ENCODE results near the gene IGFBP4.

IGFBP4 gene

DNA sequence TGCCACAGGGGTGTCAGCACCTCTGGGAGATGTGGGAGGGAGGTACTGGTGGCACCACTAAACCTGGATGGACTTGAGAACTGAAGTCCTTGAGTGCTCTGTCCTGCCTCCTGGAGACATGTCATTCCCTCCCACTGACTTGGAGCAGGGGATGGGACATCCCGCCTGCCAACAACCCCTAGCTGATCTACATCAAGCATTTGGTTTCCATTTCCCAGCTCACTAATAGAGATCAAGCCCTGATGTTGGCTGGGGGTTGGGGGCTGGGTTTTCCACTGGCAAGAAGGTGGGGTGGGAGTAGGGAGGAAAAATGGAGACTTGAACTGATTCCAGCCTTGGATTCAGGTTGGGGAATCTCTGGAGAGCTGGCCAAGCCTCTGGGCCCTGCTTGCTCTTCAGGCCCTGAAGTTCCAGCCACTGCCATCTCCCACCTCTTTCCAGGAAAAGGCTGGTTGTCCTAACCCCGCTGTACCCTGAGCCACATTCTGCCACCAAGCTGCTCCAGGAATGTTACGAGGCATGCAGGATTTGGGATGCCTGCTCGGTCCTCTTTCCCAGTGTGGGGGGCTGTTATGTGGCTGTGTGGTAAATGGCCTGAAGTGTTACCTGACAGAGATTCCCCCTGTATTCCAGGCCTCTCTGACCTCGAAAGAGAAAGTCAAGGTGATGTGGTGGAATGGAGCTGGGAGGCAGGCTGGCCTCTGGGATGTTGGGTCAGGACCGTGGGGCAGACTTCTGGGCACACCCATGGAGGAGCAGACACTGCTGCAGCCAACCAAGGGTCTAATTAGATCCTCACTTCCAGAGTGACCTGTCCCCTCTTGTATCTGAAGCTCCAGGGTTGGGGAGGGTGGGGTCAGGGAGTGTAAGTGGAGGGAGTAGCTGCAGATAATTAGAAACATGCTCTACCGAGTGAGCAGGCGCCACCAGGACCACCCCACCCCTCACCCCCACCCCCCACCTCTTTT, 16.7 kb downstream of the IGFBP4 start:
- CTCF ChIA-PET: interaction anchor here (0.8 to 1.1 kb wide), 3 partner anchors 11 to 98 kb away, joined by 3 to 4 read pairs (median 3); no protein-coding TSS in a partner anchor
- peaks cover 0 to 3% (median 0%) of the 10 kb centered on the region in 5 experiments for H3K27me3 ChIP-seq (replicated peaks in 2 of 5; ENCODE audit: control insufficient read depth in 4 of 5, insufficient read depth in 5 of 5, low read length in 4 of 5)
- H3K4me1 ChIP-seq (ENCODE audit: control extremely low read depth in 1 of 4, control insufficient read depth in 4 of 4, insufficient read depth in 4 of 4, low read length in 3 of 4): no peaks in the 10 kb centered on the region
- POLR2A ChIA-PET: interaction anchor here (0.6 kb wide), 1 partner anchor 252 kb away, joined by 4 read pairs; no protein-coding TSS in a partner anchor
- H3K36me3 ChIP-seq (ENCODE audit: control insufficient read depth in 4 of 4, insufficient read depth in 4 of 4, low read length in 3 of 4): no peaks in the 10 kb centered on the region
- DNase-seq: no peak
- H3K4me3 ChIP-seq (ENCODE audit: control insufficient read depth in 1 of 7, extremely low read depth in 1 of 7, insufficient read depth in 4 of 7, low read depth in 2 of 7, low read length in 6 of 7): no peak overlapping the region
- WGBS (ENCODE audit: insufficient coverage): 100% methylated on average over 4 of the region's 8 CpGs
- H3K27ac ChIP-seq (ENCODE audit: insufficient read depth in 1 of 2, low read depth in 1 of 2, low read length in 2 of 2, poor library complexity in 1 of 2, severe bottlenecking in 2 of 2): no peak overlapping the region
- no peaks in the 10 kb centered on the region for H3K9me3 ChIP-seq (ENCODE audit: control extremely low read depth in 1 of 5, control insufficient read depth in 4 of 5, insufficient read depth in 2 of 5, low read depth in 1 of 5, low read length in 4 of 5)

DNA sequence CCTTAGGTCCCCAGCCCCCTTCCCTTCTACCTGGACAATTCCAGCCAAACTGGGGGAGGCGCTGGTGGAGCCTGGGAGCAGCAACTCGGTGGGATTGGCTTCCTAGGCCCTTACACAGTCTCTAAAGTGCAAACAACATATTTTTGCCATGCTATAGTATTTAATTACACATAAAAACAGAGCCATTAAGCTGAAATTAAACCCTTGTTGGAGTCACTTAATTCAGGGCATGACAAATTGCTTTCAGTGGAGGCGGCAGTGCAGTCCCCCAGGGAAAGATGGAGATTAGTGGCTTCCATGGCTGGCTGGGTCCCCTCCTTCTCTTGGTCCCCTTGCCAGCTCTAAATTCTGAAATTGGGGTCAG, 17.3 kb downstream of the IGFBP4 start:
- H3K9me3 ChIP-seq (ENCODE audit: control extremely low read depth in 1 of 5, control insufficient read depth in 4 of 5, insufficient read depth in 2 of 5, low read depth in 1 of 5, low read length in 4 of 5): no peaks in the 10 kb centered on the region
- H3K4me3 ChIP-seq (ENCODE audit: control insufficient read depth in 1 of 7, extremely low read depth in 1 of 7, insufficient read depth in 4 of 7, low read depth in 2 of 7, low read length in 6 of 7): no peak overlapping the region
- H3K36me3 ChIP-seq (ENCODE audit: control insufficient read depth in 4 of 4, insufficient read depth in 4 of 4, low read length in 3 of 4): no peaks in the 10 kb centered on the region
- no peak overlapping the region for H3K27ac ChIP-seq (ENCODE audit: insufficient read depth in 1 of 2, low read depth in 1 of 2, low read length in 2 of 2, poor library complexity in 1 of 2, severe bottlenecking in 2 of 2)
- WGBS (ENCODE audit: insufficient coverage): 86% methylated on average over 1 of the region's 3 CpGs
- peaks cover 0 to 3% (median 0%) of the 10 kb centered on the region in 5 experiments for H3K27me3 ChIP-seq (replicated peaks in 2 of 5; ENCODE audit: control insufficient read depth in 4 of 5, insufficient read depth in 5 of 5, low read length in 4 of 5)
- no peaks in the 10 kb centered on the region for H3K4me1 ChIP-seq (ENCODE audit: control extremely low read depth in 1 of 4, control insufficient read depth in 4 of 4, insufficient read depth in 4 of 4, low read length in 3 of 4)
- POLR2A ChIA-PET: no interaction called here
- no peak for DNase-seq
- CTCF ChIA-PET: interaction anchor here (0.8 to 1.5 kb wide), 3 partner anchors 8 to 97 kb away, joined by 4 to 5 read pairs (median 5); no protein-coding TSS in a partner anchor

DNA sequence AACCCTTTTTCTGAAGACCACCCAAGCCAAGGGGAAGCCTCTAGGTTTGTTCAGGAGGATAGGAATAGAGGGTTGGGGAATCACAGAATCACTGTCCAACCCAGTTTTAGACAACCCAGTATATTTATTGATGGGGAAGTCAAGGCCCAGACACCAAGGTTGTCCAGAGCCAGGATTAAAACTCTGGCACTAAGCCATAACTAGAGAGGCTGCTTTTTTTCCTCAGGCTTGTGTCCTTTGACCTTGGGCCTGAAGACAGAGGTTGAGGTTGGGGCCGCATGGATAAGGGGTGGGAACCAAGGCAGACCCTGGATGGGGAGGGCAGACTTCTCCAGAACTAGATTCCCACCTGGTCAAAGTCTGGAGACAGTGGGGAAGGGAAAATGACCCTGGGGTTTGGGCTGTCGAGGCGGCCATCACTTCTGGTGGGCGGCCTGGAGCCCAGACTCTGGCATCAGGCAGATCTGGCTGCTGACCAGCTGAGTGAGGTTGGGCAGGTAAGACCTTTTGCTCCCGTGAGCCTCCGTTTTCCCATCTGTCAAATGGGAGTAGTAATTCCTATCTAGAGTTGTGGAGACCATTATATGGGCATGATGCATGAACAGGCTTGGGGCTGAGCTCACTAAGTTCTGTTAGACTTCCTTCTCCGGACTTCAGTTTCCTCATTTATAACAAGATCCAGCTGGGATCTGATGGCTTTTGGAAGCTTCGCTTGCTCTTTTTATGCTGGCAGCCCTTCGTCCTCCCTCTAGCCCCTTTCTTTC, 17.9 kb downstream of the IGFBP4 start:
- CTCF ChIA-PET: interaction anchor here (0.8 to 1.6 kb wide), 5 partner anchors 9 to 98 kb away, joined by 3 to 5 read pairs (median 4); no protein-coding TSS in a partner anchor

DNA sequence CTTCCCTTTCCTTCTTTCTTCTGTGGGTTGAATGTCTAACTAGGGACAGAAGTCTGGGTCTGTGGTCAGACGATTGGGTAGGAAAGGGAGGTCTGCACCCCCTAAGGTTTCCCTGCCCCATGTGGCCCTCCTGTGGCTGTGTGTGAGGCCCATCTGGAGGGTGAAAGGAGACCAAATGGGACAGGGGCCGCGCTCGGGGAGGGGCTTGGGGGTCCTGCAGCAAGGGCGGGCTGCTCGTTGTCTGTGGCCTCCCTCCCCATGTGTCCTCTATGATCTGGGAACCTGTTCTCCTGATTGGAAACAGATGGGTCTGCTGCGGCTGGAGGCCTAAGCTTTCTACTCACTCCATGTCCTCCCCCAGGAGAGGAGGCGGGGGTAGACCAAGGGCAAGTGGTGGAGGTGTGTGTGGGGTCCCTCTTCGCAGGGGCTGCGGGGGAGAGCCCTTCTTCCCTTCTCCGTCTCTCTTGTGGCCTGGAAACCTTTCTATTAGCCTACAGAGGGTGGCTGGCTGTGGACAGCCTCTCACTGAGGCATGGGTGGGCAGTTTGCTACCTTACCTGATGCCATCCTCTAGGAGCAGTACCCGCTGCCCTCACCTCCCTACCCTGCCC, 18.6 kb downstream of the IGFBP4 start:
- Histone ChIP-seq H3K4me3 (ENCODE audit: control insufficient read depth in 1 of 7, extremely low read depth in 1 of 7, insufficient read depth in 4 of 7, low read depth in 2 of 7, low read length in 6 of 7) (no peak overlapping the region), H3K9me3 (ENCODE audit: control extremely low read depth in 1 of 5, control insufficient read depth in 4 of 5, insufficient read depth in 2 of 5, low read depth in 1 of 5, low read length in 4 of 5) (no peaks in the 10 kb centered on the region), H3K27me3 (replicated peaks in 2 of 5; ENCODE audit: control insufficient read depth in 4 of 5, insufficient read depth in 5 of 5, low read length in 4 of 5) (no peaks in the 10 kb centered on the region), H3K4me1 (ENCODE audit: control extremely low read depth in 1 of 4, control insufficient read depth in 4 of 4, insufficient read depth in 4 of 4, low read length in 3 of 4) (no peaks in the 10 kb centered on the region), H3K36me3 (ENCODE audit: control insufficient read depth in 4 of 4, insufficient read depth in 4 of 4, low read length in 3 of 4) (no peaks in the 10 kb centered on the region), H3K27ac (ENCODE audit: insufficient read depth in 1 of 2, low read depth in 1 of 2, low read length in 2 of 2, poor library complexity in 1 of 2, severe bottlenecking in 2 of 2) (no peak overlapping the region)
- DNase-seq: no peak
- ChIA-PET POLR2A (no interaction called here), CTCF (interaction anchor here (0.8 to 1.6 kb wide), 5 partner anchors 10 to 97 kb away, joined by 3 to 5 read pairs (median 4); no protein-coding TSS in a partner anchor)
- WGBS (ENCODE audit: insufficient coverage): 91% methylated on average over 6 of the region's 12 CpGs

More for the DNA sequence above, 17.9 kb downstream of the IGFBP4 start:
- DNase-seq: no peak
- Histone ChIP-seq H3K9me3 (ENCODE audit: control extremely low read depth in 1 of 5, control insufficient read depth in 4 of 5, insufficient read depth in 2 of 5, low read depth in 1 of 5, low read length in 4 of 5) (no peaks in the 10 kb centered on the region), H3K27ac (ENCODE audit: insufficient read depth in 1 of 2, low read depth in 1 of 2, low read length in 2 of 2, poor library complexity in 1 of 2, severe bottlenecking in 2 of 2) (no peak overlapping the region), H3K4me1 (ENCODE audit: control extremely low read depth in 1 of 4, control insufficient read depth in 4 of 4, insufficient read depth in 4 of 4, low read length in 3 of 4) (no peaks in the 10 kb centered on the region), H3K4me3 (ENCODE audit: control insufficient read depth in 1 of 7, extremely low read depth in 1 of 7, insufficient read depth in 4 of 7, low read depth in 2 of 7, low read length in 6 of 7) (no peak overlapping the region), H3K27me3 (replicated peaks in 2 of 5; ENCODE audit: control insufficient read depth in 4 of 5, insufficient read depth in 5 of 5, low read length in 4 of 5) (peaks cover 0 to 3% (median 0%) of the 10 kb centered on the region in 5 experiments), H3K36me3 (ENCODE audit: control insufficient read depth in 4 of 4, insufficient read depth in 4 of 4, low read length in 3 of 4) (no peaks in the 10 kb centered on the region)
- POLR2A ChIA-PET: no interaction called here
- WGBS (ENCODE audit: insufficient coverage): 94% methylated on average over 3 of the region's 9 CpGs

DNA sequence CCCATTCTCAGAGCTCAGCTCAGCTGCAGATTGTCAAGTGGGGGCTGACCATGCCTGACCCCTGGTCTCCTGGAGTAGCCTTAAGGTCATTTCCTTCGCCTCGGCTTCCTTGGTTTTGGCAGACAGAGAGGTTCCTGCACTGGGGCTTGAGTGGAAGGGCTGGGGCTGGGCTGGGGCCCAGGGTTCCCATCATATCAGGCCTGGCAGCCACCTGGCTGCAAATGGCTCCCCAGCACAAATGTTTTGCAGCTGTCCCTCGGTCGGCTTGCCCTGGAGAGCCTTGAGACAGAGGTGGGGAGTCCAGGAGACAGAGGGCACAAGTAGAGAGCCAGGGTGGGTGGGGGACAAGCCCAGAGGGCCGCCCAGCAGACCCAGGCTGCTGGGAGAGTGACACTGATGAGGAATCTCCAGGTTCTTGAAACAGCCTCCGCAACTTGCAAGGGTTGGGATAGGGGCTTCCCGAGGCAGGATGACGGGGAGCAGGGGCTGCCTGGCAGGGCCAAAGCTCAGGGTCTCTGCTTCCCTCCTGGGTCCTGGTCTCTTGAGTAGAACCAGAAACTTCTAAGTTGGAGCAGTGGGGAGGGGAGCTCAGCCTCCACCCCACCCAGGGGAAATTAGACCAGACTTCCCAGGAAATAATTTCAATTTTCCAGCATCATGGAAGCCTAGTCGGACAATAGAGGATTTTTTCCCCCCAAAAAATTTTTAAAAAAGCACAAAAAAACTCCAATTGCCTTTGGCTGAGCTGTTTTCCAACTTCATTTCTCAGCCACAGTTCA, 19.3 kb downstream of the IGFBP4 start:
- Histone ChIP-seq H3K36me3 (ENCODE audit: control insufficient read depth in 4 of 4, insufficient read depth in 4 of 4, low read length in 3 of 4) (no peaks in the 10 kb centered on the region), H3K9me3 (ENCODE audit: control extremely low read depth in 1 of 5, control insufficient read depth in 4 of 5, insufficient read depth in 2 of 5, low read depth in 1 of 5, low read length in 4 of 5) (no peaks in the 10 kb centered on the region), H3K4me3 (ENCODE audit: control insufficient read depth in 1 of 7, extremely low read depth in 1 of 7, insufficient read depth in 4 of 7, low read depth in 2 of 7, low read length in 6 of 7) (no peak overlapping the region), H3K4me1 (ENCODE audit: control extremely low read depth in 1 of 4, control insufficient read depth in 4 of 4, insufficient read depth in 4 of 4, low read length in 3 of 4) (no peaks in the 10 kb centered on the region), H3K27ac (ENCODE audit: insufficient read depth in 1 of 2, low read depth in 1 of 2, low read length in 2 of 2, poor library complexity in 1 of 2, severe bottlenecking in 2 of 2) (no peak overlapping the region), H3K27me3 (replicated peaks in 2 of 5; ENCODE audit: control insufficient read depth in 4 of 5, insufficient read depth in 5 of 5, low read length in 4 of 5) (no peaks in the 10 kb centered on the region)
- ChIA-PET CTCF (interaction anchor here (0.8 to 1.6 kb wide), 4 partner anchors 12 to 96 kb away, joined by 3 to 4 read pairs (median 4); no protein-coding TSS in a partner anchor), POLR2A (interaction anchor here (0.8 kb wide), 1 partner anchor 66 kb away, joined by 3 read pairs; no protein-coding TSS in a partner anchor)
- DNase-seq: no peak
- WGBS (ENCODE audit: insufficient coverage): 100% methylated on average over 8 of the region's 9 CpGs

DNA sequence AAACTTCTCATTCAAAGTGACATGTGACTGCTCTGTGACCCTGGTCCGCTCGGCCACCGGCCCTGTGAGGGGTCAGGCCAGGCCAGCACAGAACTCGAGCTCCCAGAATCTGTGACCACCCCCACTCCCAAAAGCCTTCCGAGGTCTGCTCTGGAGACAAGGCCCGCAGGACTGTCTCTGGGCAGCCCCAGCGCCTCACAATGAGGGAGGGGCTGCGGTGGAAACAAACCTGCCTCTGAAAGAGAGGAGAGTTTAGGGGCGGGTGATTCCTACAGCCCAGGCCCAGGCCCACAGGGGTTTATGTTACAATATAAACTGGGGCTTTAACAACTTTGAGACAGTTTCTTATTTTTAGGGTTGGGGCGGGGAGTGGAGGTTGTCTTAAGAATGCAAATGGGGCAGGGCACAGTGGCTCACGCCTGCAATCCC, 19.9 kb downstream of the IGFBP4 start:
- POLR2A ChIA-PET: interaction anchor here (0.8 kb wide), 1 partner anchor 65 kb away, joined by 3 read pairs; no protein-coding TSS in a partner anchor
- CTCF ChIA-PET: interaction anchor here (1.2 to 1.6 kb wide), 2 partner anchors 15 to 96 kb away, joined by 3 to 4 read pairs; no protein-coding TSS in a partner anchor

More for the DNA sequence above, 19.9 kb downstream of the IGFBP4 start:
- H3K9me3 ChIP-seq (ENCODE audit: control extremely low read depth in 1 of 5, control insufficient read depth in 4 of 5, insufficient read depth in 2 of 5, low read depth in 1 of 5, low read length in 4 of 5): no peaks in the 10 kb centered on the region
- no peak for DNase-seq
- H3K27ac ChIP-seq (ENCODE audit: insufficient read depth in 1 of 2, low read depth in 1 of 2, low read length in 2 of 2, poor library complexity in 1 of 2, severe bottlenecking in 2 of 2): no peak overlapping the region
- WGBS (ENCODE audit: insufficient coverage): 95% methylated on average over 10 of the region's 11 CpGs
- no peaks in the 10 kb centered on the region for H3K4me1 ChIP-seq (ENCODE audit: control extremely low read depth in 1 of 4, control insufficient read depth in 4 of 4, insufficient read depth in 4 of 4, low read length in 3 of 4)
- no peaks in the 10 kb centered on the region for H3K27me3 ChIP-seq (replicated peaks in 2 of 5; ENCODE audit: control insufficient read depth in 4 of 5, insufficient read depth in 5 of 5, low read length in 4 of 5)
- H3K36me3 ChIP-seq (ENCODE audit: control insufficient read depth in 4 of 4, insufficient read depth in 4 of 4, low read length in 3 of 4): no peaks in the 10 kb centered on the region
- no peak overlapping the region for H3K4me3 ChIP-seq (ENCODE audit: control insufficient read depth in 1 of 7, extremely low read depth in 1 of 7, insufficient read depth in 4 of 7, low read depth in 2 of 7, low read length in 6 of 7)
